Epithelial cell of proximal tubule (primary cell): ENCODE measurements around the gene GJA3. TPM values are rescaled to one million over a fixed set of nuclear protein-coding genes. Genes with fewer than 3 reads are reported as not detected.

ENCODE experiments used
- DNase-seq: peaks from one replicate; pipeline ENCODE4 v3.0.0-alpha.2; 2011; ENCODE audit warnings: low read depth
- H3K4me3 ChIP-seq: 2 replicates; pipeline ENCODE4 v1.5.1; 2011; ENCODE audit warnings: low read depth, mild to moderate bottlenecking, low read length
- total RNA-seq: library from RNA; depleted of rRNA; stranded (reverse); fragments of >200 nt; gene quantifications from 2 replicates; pipeline ENCODE4 v1.2.3, GENCODE V29; 2015
- TF ChIP-seq, protein P1 (sequence below): conservative IDR thresholded peaks from 2 replicates; pipeline ENCODE4 v1.5.1; 2012; ENCODE audit warnings: low read depth, mild to moderate bottlenecking, low read length

GJA3 gene
- total RNA-seq, 1 donor from 2014 or later: 0.58 TPM

DNA sequence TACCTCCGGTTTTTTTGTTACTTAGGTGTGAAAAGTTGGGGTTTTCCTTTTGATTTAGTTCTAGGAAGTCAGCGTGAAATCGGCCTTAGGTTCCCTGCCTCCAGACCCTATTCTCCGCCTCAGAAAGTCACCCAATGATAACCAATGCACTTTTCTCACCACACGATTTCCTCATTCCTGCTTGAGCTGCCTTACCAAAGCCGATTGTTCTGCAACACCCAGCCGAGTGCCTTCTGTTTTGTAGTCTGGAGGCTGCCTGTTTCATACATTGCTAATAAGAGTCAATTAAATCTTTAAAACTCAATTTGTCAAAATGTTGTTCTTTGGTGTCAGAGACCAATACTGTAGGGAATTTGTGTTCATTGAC lies 39.7 kb downstream of the GJA3 start:
- H3K4me3 ChIP-seq: peak overlapping the region; percentile 43
- TF ChIP-seq, protein P1, sequence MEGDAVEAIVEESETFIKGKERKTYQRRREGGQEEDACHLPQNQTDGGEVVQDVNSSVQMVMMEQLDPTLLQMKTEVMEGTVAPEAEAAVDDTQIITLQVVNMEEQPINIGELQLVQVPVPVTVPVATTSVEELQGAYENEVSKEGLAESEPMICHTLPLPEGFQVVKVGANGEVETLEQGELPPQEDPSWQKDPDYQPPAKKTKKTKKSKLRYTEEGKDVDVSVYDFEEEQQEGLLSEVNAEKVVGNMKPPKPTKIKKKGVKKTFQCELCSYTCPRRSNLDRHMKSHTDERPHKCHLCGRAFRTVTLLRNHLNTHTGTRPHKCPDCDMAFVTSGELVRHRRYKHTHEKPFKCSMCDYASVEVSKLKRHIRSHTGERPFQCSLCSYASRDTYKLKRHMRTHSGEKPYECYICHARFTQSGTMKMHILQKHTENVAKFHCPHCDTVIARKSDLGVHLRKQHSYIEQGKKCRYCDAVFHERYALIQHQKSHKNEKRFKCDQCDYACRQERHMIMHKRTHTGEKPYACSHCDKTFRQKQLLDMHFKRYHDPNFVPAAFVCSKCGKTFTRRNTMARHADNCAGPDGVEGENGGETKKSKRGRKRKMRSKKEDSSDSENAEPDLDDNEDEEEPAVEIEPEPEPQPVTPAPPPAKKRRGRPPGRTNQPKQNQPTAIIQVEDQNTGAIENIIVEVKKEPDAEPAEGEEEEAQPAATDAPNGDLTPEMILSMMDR: no peak
- no peak for DNase-seq

DNA sequence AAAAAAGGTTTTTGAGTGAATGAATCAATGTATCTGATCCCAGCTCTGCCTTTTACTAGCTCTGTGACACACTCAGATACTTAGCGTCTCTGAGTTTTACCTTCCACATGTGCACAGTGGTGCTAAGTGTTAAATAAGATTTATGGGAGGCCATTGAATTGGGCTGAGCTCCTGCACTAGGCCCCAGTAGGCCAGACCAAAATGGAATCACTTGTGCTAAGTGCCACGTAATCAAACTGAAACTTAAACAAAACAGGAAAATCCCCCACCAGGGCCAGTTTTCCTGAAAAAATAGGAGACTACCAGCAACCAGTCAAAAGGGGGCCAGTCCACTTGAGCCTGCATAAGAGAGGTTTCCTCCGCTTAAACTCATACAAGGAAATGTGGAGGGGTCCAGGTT lies 40.9 kb downstream of the GJA3 start:
- H3K4me3 ChIP-seq: peak overlapping the region; percentile 43
- no peak for DNase-seq
- TF ChIP-seq, protein P1: no peak

DNA sequence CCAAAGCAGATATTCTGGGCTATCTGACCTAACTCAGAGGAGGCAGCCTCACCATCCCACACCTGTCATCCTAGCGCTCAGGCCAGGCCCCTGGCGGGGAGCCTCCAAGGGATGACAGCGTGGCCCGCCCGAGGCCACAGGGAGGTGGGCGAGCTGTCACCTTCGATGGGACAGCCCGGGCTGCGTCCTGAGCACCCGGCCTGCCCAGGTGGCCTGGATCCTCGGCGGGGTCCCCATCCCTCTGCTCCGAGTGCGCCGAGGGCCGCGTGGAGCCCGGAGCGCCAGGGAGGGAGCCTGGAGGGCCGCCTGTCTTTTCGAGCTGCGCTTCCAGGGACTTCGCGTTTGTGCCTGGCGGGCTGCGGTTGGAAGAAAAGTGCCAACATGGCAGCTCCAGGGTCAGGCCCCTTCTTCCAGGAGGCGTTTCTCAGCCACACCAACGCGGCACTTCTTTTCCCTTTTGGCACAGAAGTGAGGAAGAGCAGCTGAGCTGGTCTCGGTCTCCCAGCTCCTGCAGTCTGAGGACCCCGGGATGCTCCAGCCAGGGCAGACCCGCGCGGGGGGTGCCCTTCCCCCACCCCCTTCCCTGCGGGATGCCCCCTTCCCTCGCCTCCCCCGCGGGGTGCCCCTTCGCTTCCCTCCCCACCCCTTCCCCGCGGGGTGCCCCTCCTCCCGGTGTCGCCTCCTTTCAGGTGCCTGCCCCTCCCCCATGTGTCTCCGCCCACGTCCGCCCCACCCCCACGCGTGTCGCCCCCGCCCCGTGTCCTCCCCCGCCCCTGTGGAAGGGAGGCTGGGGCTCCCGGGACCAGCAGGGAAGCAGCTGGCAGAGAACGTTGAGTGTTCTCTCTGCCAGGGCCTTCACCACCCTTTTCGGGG lies 42.3 kb downstream of the GJA3 start:
- TF ChIP-seq, protein P1: no peak
- peak overlapping the region; percentile 62 for H3K4me3 ChIP-seq
- no peak for DNase-seq

DNA sequence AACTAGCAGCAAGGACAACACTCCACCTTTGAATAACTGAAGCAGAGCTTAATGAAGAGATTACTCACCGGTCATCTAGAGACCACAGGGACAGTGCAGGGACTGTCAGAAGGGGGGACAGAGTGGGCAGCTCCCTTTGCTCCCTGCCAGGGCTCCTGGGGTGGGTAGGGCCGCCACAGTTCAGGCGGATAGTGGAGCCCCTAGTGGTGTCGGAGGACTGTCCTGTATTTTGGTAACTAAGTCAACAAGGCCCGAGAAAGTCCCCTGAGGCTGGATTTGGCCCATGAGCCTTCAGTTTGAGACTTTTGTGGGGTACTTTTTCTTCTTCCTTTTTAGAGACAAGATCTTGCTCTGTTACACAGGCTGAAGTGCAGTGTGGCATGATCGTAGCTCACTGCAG lies 44.6 kb downstream of the GJA3 start:
- no peak for DNase-seq
- no peak overlapping the region for H3K4me3 ChIP-seq
- TF ChIP-seq, protein P1: peak; percentile 15

DNA sequence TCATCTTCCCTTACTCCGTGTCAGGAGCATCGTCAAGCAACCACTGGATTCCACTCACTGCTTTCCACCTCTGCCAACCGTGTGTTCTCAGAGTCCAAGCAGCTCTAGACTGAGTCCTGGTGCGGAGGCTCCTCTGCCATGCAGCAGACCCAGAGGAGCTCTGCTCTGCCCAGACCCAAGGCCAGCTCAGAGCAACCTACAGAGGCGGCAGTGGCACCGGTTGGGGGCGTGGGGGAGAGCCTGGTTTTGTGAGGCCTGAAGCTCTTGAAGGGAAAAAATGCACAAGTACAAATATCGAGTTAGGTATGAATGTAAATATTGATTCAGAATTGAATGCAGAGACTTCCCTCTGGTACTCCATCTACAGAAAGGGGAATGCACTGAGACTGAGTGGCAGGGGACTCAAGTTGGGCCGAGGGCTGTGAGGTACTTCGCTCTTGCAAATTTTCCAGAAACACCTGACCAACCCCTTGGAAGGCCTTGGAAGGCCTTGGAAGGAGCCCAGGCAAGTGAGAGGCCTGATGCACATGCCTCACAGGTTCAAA lies 46.7 kb downstream of the GJA3 start:
- H3K4me3 ChIP-seq: no peak overlapping the region
- TF ChIP-seq, protein P1: no peak
- DNase-seq: no peak

DNA sequence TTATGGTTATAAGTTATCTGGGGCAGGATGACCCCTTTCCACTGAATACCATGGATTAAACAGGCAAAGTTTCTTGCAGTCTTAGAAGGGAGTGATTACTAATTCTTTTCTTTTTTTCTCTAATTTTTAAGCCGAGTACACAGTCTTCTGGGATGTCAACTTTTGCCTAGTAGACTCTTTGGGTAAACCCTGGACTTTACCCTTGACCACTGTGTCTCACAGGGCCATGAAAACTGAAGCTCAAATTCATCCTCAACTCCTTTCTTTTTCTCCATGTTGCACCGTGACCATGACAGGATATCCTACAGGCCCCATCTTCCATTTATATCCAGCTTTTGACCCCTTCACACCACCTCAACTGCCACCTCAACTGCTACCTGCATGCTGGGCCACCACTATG lies 51.8 kb downstream of the GJA3 start:
- TF ChIP-seq, protein P1: no peak
- no peak for DNase-seq
- no peak overlapping the region for H3K4me3 ChIP-seq
